Hepatocyte (in vitro differentiated cells): ENCODE results near the gene FXR2. TPM values are rescaled to one million over a fixed set of nuclear protein-coding genes. Genes with fewer than 3 reads are reported as not detected.
A peak's percentile ranks its signal among the peaks of the same experiment; 100 is the strongest.

ENCODE experiments used
- DNase-seq: peaks from one replicate; pipeline ENCODE4 v3.0.0-alpha.2; 2016; ENCODE audit warnings: low spot score
- H2AFZ ChIP-seq: fragments of 200-600 bp; sonication (generic); 2 replicates; pipeline ENCODE4 v1.6.0; 2016; ENCODE audit warnings: antibody characterized with exemption, mild to moderate bottlenecking
- H3K27ac ChIP-seq: fragments of 200-600 bp; sonication (generic); 2 replicates; pipeline ENCODE4 v1.5.1; 2016; ENCODE audit warnings: mild to moderate bottlenecking
- H3K27me3 ChIP-seq: fragments of 200-600 bp; sonication (generic); 2 replicates; pipeline ENCODE4 v1.6.1; 2016
- H3K36me3 ChIP-seq: fragments of 200-600 bp; sonication (generic); replicated peaks from 2 replicates; pipeline ENCODE4 v1.5.1; 2016; ENCODE audit warnings: low read depth; ENCODE audit not compliant: insufficient read depth
- H3K4me1 ChIP-seq: fragments of 200-600 bp; sonication (generic); 2 replicates; pipeline ENCODE4 v1.5.1; 2016; ENCODE audit warnings: mild to moderate bottlenecking, moderate library complexity; ENCODE audit not compliant: insufficient read depth
- H3K4me2 ChIP-seq: fragments of 200-600 bp; sonication (generic); 2 replicates; pipeline ENCODE4 v1.6.0; 2016
- H3K4me3 ChIP-seq: fragments of 200-600 bp; sonication (generic); 2 replicates; pipeline ENCODE4 v1.5.1; 2016; ENCODE audit warnings: mild to moderate bottlenecking
- H3K79me2 ChIP-seq: fragments of 200-600 bp; sonication (generic); 2 replicates; pipeline ENCODE4 v1.6.0; 2017; ENCODE audit warnings: mild to moderate bottlenecking
- H3K9me2 ChIP-seq: fragments of 200-600 bp; sonication (generic); replicated peaks from 2 replicates; pipeline ENCODE4 v1.6.0; 2017; ENCODE audit warnings: mild to moderate bottlenecking; ENCODE audit not compliant: insufficient read depth
- H3K9me3 ChIP-seq: fragments of 200-600 bp; sonication (generic); 2 replicates; pipeline ENCODE4 v1.5.1; 2016; ENCODE audit warnings: low read depth, mild to moderate bottlenecking
- H4K20me1 ChIP-seq: fragments of 200-600 bp; sonication (generic); 2 replicates; pipeline ENCODE4 v1.6.0; 2016; ENCODE audit warnings: mild to moderate bottlenecking; ENCODE audit not compliant: insufficient read depth, poor library complexity, severe bottlenecking
- CTCF ChIP-seq: fragments of 200-600 bp; sonication (generic); IDR thresholded peaks from 2 replicates; pipeline ENCODE4 v1.5.1; 2016; ENCODE audit warnings: antibody characterized with exemption, mild to moderate bottlenecking; ENCODE audit not compliant: poor library complexity
- EZH2 ChIP-seq: fragments of 200-600 bp; sonication (generic); IDR thresholded peaks from 2 replicates; pipeline ENCODE4 v1.6.1; 2016; ENCODE audit warnings: antibody characterized with exemption, mild to moderate bottlenecking, borderline replicate concordance
- EZH2phosphoT487 ChIP-seq: fragments of 200-600 bp; sonication (generic); IDR thresholded peaks from one replicate; pipeline ENCODE4 v1.6.1; 2018; ENCODE audit warnings: antibody characterized with exemption, mild to moderate bottlenecking, low read depth, moderate library complexity; ENCODE audit not compliant: unreplicated experiment, severe bottlenecking
- WGBS: methylation state at CpG from one replicate; pipeline ENCODE4 v1.1.6; 2016; ENCODE audit warnings: low lambda C conversion rate; ENCODE audit errors: missing lambda C conversion rate; 5-methylcytosine and 5-hydroxymethylcytosine counted together
- polyA plus RNA-seq: library from polyadenylated mRNA; unstranded; fragments of >200 nt; fragmentation: Nextera tagmentation; extraction: Ambion mirVana; gene quantifications from 2 replicates; pipeline ENCODE4 v1.2.1, GENCODE V29; 2016
- total RNA-seq: library from RNA; depleted of rRNA; stranded (reverse); fragments of >200 nt; gene quantifications from 2 replicates; pipeline ENCODE4 v1.2.3, GENCODE V29; 2014

Gene FXR2
- total and polyA plus RNA-seq, 2 experiments from 2014 or later, result 33.0 to 41.6 TPM

- no peaks in the 10 kb centered on the region for H3K36me3 ChIP-seq
- no peaks in the 10 kb centered on the region for H3K9me2 ChIP-seq
- TF ChIP-seq EZH2 (no peak), EZH2phosphoT487 (no peak), CTCF (no peak)
- DNase-seq, result no peak
- no peak overlapping the region for H3K4me3 ChIP-seq
- H2AFZ ChIP-seq, result no peak overlapping the region
- H3K27me3 ChIP-seq, result no peaks in the 10 kb centered on the region
- no peak overlapping the region for H3K4me2 ChIP-seq
- H3K9me3 ChIP-seq, result no peaks in the 10 kb centered on the region
- no peaks in the 10 kb centered on the region for H3K4me1 ChIP-seq
- H4K20me1 ChIP-seq, result no peaks in the 10 kb centered on the region
- WGBS, result 68% methylated on average over 5 of the region's 5 CpGs
- no peaks in the 10 kb centered on the region for H3K79me2 ChIP-seq
- no peak overlapping the region for H3K27ac ChIP-seq
Observed at GRCh38 chr17:7636163-7636562, 21.5 kb upstream of the FXR2 start.

GRCh38 chr17:7634384-7634783, 19.7 kb upstream of the FXR2 start:
- no peak overlapping the region for H3K27ac ChIP-seq
- H2AFZ ChIP-seq, result no peak overlapping the region
- H3K4me2 ChIP-seq, result no peak overlapping the region
- no peaks in the 10 kb centered on the region for H3K79me2 ChIP-seq
- no peaks in the 10 kb centered on the region for H3K27me3 ChIP-seq
- WGBS, result 34% methylated on average over 5 of the region's 5 CpGs
- DNase-seq, result peak; percentile 72
- no peaks in the 10 kb centered on the region for H4K20me1 ChIP-seq
- H3K4me3 ChIP-seq, result no peak overlapping the region
- no peaks in the 10 kb centered on the region for H3K9me3 ChIP-seq
- H3K9me2 ChIP-seq, result no peaks in the 10 kb centered on the region
- TF ChIP-seq EZH2 (no peak), EZH2phosphoT487 (no peak), CTCF (peak; percentile 61)
- peaks cover 3% of the 10 kb centered on the region for H3K4me1 ChIP-seq
- H3K36me3 ChIP-seq, result no peaks in the 10 kb centered on the region

- DNase-seq, result no peak
- H3K27me3 ChIP-seq, result no peaks in the 10 kb centered on the region
- TF ChIP-seq EZH2phosphoT487 (no peak), EZH2 (no peak), CTCF (no peak)
- H3K4me1 ChIP-seq, result peaks cover 5% of the 10 kb centered on the region
- H3K9me3 ChIP-seq, result no peaks in the 10 kb centered on the region
- H2AFZ ChIP-seq, result no peak overlapping the region
- H3K79me2 ChIP-seq, result no peaks in the 10 kb centered on the region
- no peaks in the 10 kb centered on the region for H3K9me2 ChIP-seq
- no peak overlapping the region for H3K27ac ChIP-seq
- WGBS, result 85% methylated on average over 2 of the region's 2 CpGs
- H3K36me3 ChIP-seq, result no peaks in the 10 kb centered on the region
- H4K20me1 ChIP-seq, result no peaks in the 10 kb centered on the region
- no peak overlapping the region for H3K4me2 ChIP-seq
- H3K4me3 ChIP-seq, result no peak overlapping the region
Observed at GRCh38 chr17:7633093-7633492, 18.4 kb upstream of the FXR2 start.

GRCh38 chr17:7632492-7632894, 17.8 kb upstream of the FXR2 start:
- Histone ChIP-seq H3K9me2 (no peaks in the 10 kb centered on the region), H3K4me1 (peaks cover 7% of the 10 kb centered on the region), H3K4me3 (no peak overlapping the region), H3K9me3 (no peaks in the 10 kb centered on the region), H3K79me2 (no peaks in the 10 kb centered on the region), H3K4me2 (no peak overlapping the region), H2AFZ (no peak overlapping the region), H3K27ac (no peak overlapping the region), H3K36me3 (no peaks in the 10 kb centered on the region), H3K27me3 (no peaks in the 10 kb centered on the region), H4K20me1 (no peaks in the 10 kb centered on the region)
- WGBS, result 44% methylated on average over 6 of the region's 6 CpGs
- TF ChIP-seq CTCF (peak; percentile 34), EZH2 (no peak), EZH2phosphoT487 (no peak)
- DNase-seq, result no peak
